GM10266 (cell line): ENCODE results near the gene DPH2.

Source experiments
- DNase-seq: peaks from one replicate; pipeline ENCODE4 v3.0.0; 2012; ENCODE audit errors: extremely low spot score
- CTCF ChIP-seq: IDR thresholded peaks from 2 replicates; pipeline ENCODE4 v1.5.1; 2012; ENCODE audit warnings: mild to moderate bottlenecking, low read depth; ENCODE audit not compliant: control insufficient read depth, insufficient read depth; ENCODE audit errors: missing control alignments

DPH2 gene

GRCh38 chr1:43983253-43983899, 13.6 kb downstream of the DPH2 start:
- TF ChIP-seq CTCF, result no peak
- DNase-seq, result no peak

- no peak for DNase-seq
- TF ChIP-seq CTCF, result no peak
Observed at GRCh38 chr1:43984855-43985254, 15.0 kb downstream of the DPH2 start.

GRCh38 chr1:43985984-43986595, 16.3 kb downstream of the DPH2 start:
- no peak for TF ChIP-seq CTCF
- no peak for DNase-seq

GRCh38 chr1:43986712-43987111, 16.9 kb downstream of the DPH2 start:
- no peak for TF ChIP-seq CTCF
- DNase-seq, result no peak

- no peak for DNase-seq
- no peak for TF ChIP-seq CTCF
Observed at GRCh38 chr1:43987159-43987902, 17.5 kb downstream of the DPH2 start.

- TF ChIP-seq CTCF, result no peak
- DNase-seq, result no peak
Observed at GRCh38 chr1:43990271-43991199, 20.7 kb downstream of the DPH2 start.
